ENCODE results near the gene ATP6V0C.

DNA sequence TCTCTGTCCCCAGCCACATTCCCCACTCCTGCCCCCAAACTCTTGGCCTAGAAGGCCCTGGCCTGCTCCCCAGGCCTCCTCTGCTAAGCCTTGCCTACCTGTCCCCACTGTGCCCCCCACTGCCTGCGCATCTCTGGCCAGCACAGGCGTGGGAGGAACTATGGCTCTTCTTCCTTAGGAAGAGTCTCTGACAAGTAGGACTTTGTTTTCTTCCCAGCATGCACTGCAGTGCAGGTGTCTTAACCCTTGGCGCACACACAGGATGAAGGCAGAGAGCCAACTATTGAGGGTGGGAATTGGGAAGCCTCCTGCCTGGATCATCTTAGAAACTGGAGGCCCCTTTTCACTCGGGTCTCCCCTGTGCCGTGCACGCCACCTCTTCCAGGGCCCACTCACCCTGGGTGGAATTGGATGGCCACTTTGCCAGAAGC lies 10.1 kb downstream of the ATP6V0C start:
- no peak for TF ChIP-seq ZNF219 (CRISPR knock-in tag; IDR thresholded peaks at IDR 0.05; ENCODE audit: borderline replicate concordance)
- TF ChIP-seq USF1 (CRISPR knock-in tag; IDR thresholded peaks at IDR 0.05): no peak
- TF ChIP-seq, protein P1, sequence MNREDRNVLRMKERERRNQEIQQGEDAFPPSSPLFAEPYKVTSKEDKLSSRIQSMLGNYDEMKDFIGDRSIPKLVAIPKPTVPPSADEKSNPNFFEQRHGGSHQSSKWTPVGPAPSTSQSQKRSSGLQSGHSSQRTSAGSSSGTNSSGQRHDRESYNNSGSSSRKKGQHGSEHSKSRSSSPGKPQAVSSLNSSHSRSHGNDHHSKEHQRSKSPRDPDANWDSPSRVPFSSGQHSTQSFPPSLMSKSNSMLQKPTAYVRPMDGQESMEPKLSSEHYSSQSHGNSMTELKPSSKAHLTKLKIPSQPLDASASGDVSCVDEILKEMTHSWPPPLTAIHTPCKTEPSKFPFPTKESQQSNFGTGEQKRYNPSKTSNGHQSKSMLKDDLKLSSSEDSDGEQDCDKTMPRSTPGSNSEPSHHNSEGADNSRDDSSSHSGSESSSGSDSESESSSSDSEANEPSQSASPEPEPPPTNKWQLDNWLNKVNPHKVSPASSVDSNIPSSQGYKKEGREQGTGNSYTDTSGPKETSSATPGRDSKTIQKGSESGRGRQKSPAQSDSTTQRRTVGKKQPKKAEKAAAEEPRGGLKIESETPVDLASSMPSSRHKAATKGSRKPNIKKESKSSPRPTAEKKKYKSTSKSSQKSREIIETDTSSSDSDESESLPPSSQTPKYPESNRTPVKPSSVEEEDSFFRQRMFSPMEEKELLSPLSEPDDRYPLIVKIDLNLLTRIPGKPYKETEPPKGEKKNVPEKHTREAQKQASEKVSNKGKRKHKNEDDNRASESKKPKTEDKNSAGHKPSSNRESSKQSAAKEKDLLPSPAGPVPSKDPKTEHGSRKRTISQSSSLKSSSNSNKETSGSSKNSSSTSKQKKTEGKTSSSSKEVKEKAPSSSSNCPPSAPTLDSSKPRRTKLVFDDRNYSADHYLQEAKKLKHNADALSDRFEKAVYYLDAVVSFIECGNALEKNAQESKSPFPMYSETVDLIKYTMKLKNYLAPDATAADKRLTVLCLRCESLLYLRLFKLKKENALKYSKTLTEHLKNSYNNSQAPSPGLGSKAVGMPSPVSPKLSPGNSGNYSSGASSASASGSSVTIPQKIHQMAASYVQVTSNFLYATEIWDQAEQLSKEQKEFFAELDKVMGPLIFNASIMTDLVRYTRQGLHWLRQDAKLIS (CRISPR knock-in tag; IDR thresholded peaks at IDR 0.05; ENCODE audit: borderline replicate concordance): no peak
- no peak for TF ChIP-seq ETV6 (CRISPR knock-in tag; IDR thresholded peaks at IDR 0.05)
- TF ChIP-seq CTCF (IDR thresholded peaks at IDR 0.05): no peak
- no peak for TF ChIP-seq KAT7 (CRISPR knock-in tag; IDR thresholded peaks at IDR 0.05; ENCODE audit: borderline replicate concordance)
- TF ChIP-seq, protein P2, sequence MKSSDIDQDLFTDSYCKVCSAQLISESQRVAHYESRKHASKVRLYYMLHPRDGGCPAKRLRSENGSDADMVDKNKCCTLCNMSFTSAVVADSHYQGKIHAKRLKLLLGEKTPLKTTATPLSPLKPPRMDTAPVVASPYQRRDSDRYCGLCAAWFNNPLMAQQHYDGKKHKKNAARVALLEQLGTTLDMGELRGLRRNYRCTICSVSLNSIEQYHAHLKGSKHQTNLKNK (CRISPR knock-in tag; IDR thresholded peaks at IDR 0.05): no peak
- TF ChIP-seq, protein P3, sequence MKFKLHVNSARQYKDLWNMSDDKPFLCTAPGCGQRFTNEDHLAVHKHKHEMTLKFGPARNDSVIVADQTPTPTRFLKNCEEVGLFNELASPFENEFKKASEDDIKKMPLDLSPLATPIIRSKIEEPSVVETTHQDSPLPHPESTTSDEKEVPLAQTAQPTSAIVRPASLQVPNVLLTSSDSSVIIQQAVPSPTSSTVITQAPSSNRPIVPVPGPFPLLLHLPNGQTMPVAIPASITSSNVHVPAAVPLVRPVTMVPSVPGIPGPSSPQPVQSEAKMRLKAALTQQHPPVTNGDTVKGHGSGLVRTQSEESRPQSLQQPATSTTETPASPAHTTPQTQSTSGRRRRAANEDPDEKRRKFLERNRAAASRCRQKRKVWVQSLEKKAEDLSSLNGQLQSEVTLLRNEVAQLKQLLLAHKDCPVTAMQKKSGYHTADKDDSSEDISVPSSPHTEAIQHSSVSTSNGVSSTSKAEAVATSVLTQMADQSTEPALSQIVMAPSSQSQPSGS (CRISPR knock-in tag; IDR thresholded peaks at IDR 0.05; ENCODE audit: borderline replicate concordance, low read depth): no peak
